CD4-positive, alpha-beta memory T cell (primary cell): Measurements from ENCODE around the gene PARVG. TPM values are rescaled to one million over a fixed set of nuclear protein-coding genes. Genes with fewer than 3 reads are reported as not detected.

ENCODE experiments used
- CTCF ChIA-PET: fragments of 350-600 bp; sonication (Branson Sonifier 250); formaldehyde crosslinking; loops from one replicate; lab custom pipeline; 2021; ENCODE audit warnings: inconsistent platforms; ENCODE audit not compliant: partially characterized antibody; lab: Charles Lee
- POLR2A ChIA-PET: fragments of 350-600 bp; sonication (Branson Sonifier 250); formaldehyde crosslinking; loops from one replicate; lab custom pipeline; 2021; ENCODE audit not compliant: partially characterized antibody; lab: Charles Lee
- DNase-seq, 5 donors: peaks; one replicate each; pipeline versions ENCODE4 v3.0.0 to v3.0.0-alpha.2; 2020 to 2022; ENCODE audit warnings: mixed read lengths in 1 of 5
- H3K27ac ChIP-seq: one replicate; pipeline ENCODE4 v1.7.0; 2013; ENCODE audit warnings: low read depth, low read length
- H3K27me3 ChIP-seq: 2 replicates; pipeline ENCODE4 v1.7.0; 2013; ENCODE audit warnings: mild to moderate bottlenecking, low read length, moderate library complexity; ENCODE audit not compliant: insufficient read depth
- H3K36me3 ChIP-seq: 2 replicates; pipeline ENCODE4 v1.7.0; 2013; ENCODE audit warnings: mild to moderate bottlenecking, low read length, moderate library complexity; ENCODE audit not compliant: insufficient read depth
- H3K4me1 ChIP-seq: 2 replicates; pipeline ENCODE4 v1.7.0; 2013; ENCODE audit warnings: mild to moderate bottlenecking, low read length, moderate library complexity; ENCODE audit not compliant: insufficient read depth
- H3K4me3 ChIP-seq, 2 donors: one replicate each; pipeline ENCODE4 v1.7.0; 2013; ENCODE audit warnings: low read length in 2 of 2, mild to moderate bottlenecking in 1 of 2
- H3K9me3 ChIP-seq, 2 donors: one replicate each; pipeline ENCODE4 v1.7.0; 2013; ENCODE audit warnings: low read length in 2 of 2, control low read depth in 1 of 2; ENCODE audit not compliant: control insufficient read depth in 1 of 2
- H3K27ac Mint-ChIP-seq, 7 donors: one replicate each; pipeline ENCODE4 v1.8.0; 2020 to 2021; ENCODE audit warnings: mixed read lengths in 7 of 7, mild to moderate bottlenecking in 6 of 7, inconsistent platforms in 3 of 7, moderate library complexity in 3 of 7
- H3K27me3 Mint-ChIP-seq, 2 donors: one replicate each; pipeline ENCODE4 v1.8.0; 2020 to 2021; ENCODE audit warnings: mixed read lengths in 2 of 2
- H3K36me3 Mint-ChIP-seq, 2 donors: one replicate each; pipeline ENCODE4 v1.8.0; 2020 to 2021; ENCODE audit warnings: mixed read lengths in 2 of 2, inconsistent platforms in 1 of 2, mild to moderate bottlenecking in 1 of 2
- H3K4me1 Mint-ChIP-seq, 4 donors: one replicate each; pipeline ENCODE4 v1.8.0; 2020 to 2021; ENCODE audit warnings: mixed read lengths in 4 of 4, mild to moderate bottlenecking in 1 of 4
- H3K4me3 Mint-ChIP-seq, 8 donors: one replicate each; pipeline ENCODE4 v1.8.0; 2020 to 2021; ENCODE audit warnings: mixed read lengths in 8 of 8, mild to moderate bottlenecking in 7 of 8, moderate library complexity in 6 of 8, inconsistent platforms in 3 of 8
- H3K9me3 Mint-ChIP-seq, 8 donors: one replicate each; pipeline ENCODE4 v1.8.0; 2020 to 2021; ENCODE audit warnings: mixed read lengths in 8 of 8, mild to moderate bottlenecking in 5 of 8, inconsistent platforms in 3 of 8, moderate library complexity in 1 of 8
- intact Hi-C: fragments of 100-400 bp; cut with micrococcal nuclease; formaldehyde crosslinking; loops from one replicate; pipeline ENCODE4 v1.15.1; 2023
- polyA plus RNA-seq, 2 donors: library from polyadenylated mRNA; unstranded; fragments of 300-500 nt; fragmentation: Illumina TruSeq; gene quantifications; one replicate each; pipeline ENCODE4 v1.2.3, GENCODE V29; 2021
- total RNA-seq, 2 experiments: library from RNA; stranded (reverse); gene quantifications; one replicate each; pipeline ENCODE4 v1.2.3, GENCODE V29; 2021

PARVG gene
- total and polyA plus RNA-seq, 4 experiments from 2014 or later: 39.6 to 194 (median 122) TPM

GRCh38 chr22:44184006-44184405 is 3.3 kb downstream of the PARVG start:
- Mint-ChIP-seq H3K9me3 (no peaks in the 10 kb centered on the region), H3K4me3 (peak overlapping the region in 1 of 8 donors; percentile 59)
- CTCF ChIA-PET: interaction anchor here (1.5 kb wide), 1 partner anchor 11 kb away, joined by 3 read pairs; no protein-coding TSS in a partner anchor

GRCh38 chr22:44185237-44186120 is 4.8 kb downstream of the PARVG start:
- intact Hi-C loops: no loop called here
- Mint-ChIP-seq H3K27me3 (no peaks in the 10 kb centered on the region), H3K36me3 (peaks cover 12 to 35% of the 10 kb centered on the region in 2 donors), H3K9me3 (no peaks in the 10 kb centered on the region), H3K4me1 (peaks cover 18 to 35% (median 26%) of the 10 kb centered on the region in 4 donors), H3K4me3 (peak overlapping the region in 1 of 8 donors; percentile 66), H3K27ac (peak overlapping the region in 5 of 7 donors; percentile 7 to 81 (median 30))
- POLR2A ChIA-PET: no interaction called here
- Histone ChIP-seq H3K9me3 (no peaks in the 10 kb centered on the region), H3K27me3 (no peaks in the 10 kb centered on the region), H3K36me3 (peaks cover 12% of the 10 kb centered on the region), H3K4me3 (no peak overlapping the region), H3K4me1 (peaks cover 23% of the 10 kb centered on the region), H3K27ac (no peak overlapping the region)
- DNase-seq: no peak
- CTCF ChIA-PET: interaction anchor here (1.2 kb wide), 1 partner anchor 192 kb away, joined by 3 read pairs; no protein-coding TSS in a partner anchor

More at GRCh38 chr22:44184006-44184405, 3.3 kb downstream of the PARVG start:
- POLR2A ChIA-PET: no interaction called here
- no peak for DNase-seq
- H3K27me3 Mint-ChIP-seq: no peaks in the 10 kb centered on the region
- H3K4me3 ChIP-seq: no peak overlapping the region
- intact Hi-C loops: loop anchor here (5.0 kb wide), 1 partner anchor 483 kb away; no protein-coding TSS in a partner anchor
- H3K27ac ChIP-seq: no peak overlapping the region
- H3K4me1 Mint-ChIP-seq: peaks cover 18 to 39% (median 27%) of the 10 kb centered on the region in 4 donors
- no peaks in the 10 kb centered on the region for H3K9me3 ChIP-seq
- H3K4me1 ChIP-seq: peaks cover 29% of the 10 kb centered on the region
- peaks cover 12% of the 10 kb centered on the region for H3K36me3 ChIP-seq
- peak overlapping the region in 4 of 7 donors; percentile 53 to 98 (median 62) for H3K27ac Mint-ChIP-seq
- no peaks in the 10 kb centered on the region for H3K27me3 ChIP-seq
- peaks cover 12 to 35% of the 10 kb centered on the region in 2 donors for H3K36me3 Mint-ChIP-seq

GRCh38 chr22:44186121-44186510 is 5.4 kb downstream of the PARVG start:
- Mint-ChIP-seq H3K27me3 (no peaks in the 10 kb centered on the region), H3K9me3 (no peaks in the 10 kb centered on the region), H3K27ac (peak overlapping the region in 1 of 7 donors; percentile 77), H3K4me1 (peaks cover 12 to 29% (median 21%) of the 10 kb centered on the region in 4 donors), H3K4me3 (no peak overlapping the region), H3K36me3 (peaks cover 12 to 31% of the 10 kb centered on the region in 2 donors)
- Histone ChIP-seq H3K9me3 (no peaks in the 10 kb centered on the region), H3K27me3 (no peaks in the 10 kb centered on the region), H3K36me3 (peaks cover 12% of the 10 kb centered on the region), H3K4me1 (peaks cover 23% of the 10 kb centered on the region), H3K27ac (no peak overlapping the region), H3K4me3 (no peak overlapping the region)
- ChIA-PET CTCF (interaction anchor here (1.2 kb wide), 1 partner anchor 193 kb away, joined by 3 read pairs; no protein-coding TSS in a partner anchor), POLR2A (no interaction called here)
- DNase-seq: no peak
- intact Hi-C loops: no loop called here

- Histone ChIP-seq H3K27me3 (no peaks in the 10 kb centered on the region), H3K36me3 (peaks cover 12% of the 10 kb centered on the region), H3K27ac (no peak overlapping the region), H3K9me3 (no peaks in the 10 kb centered on the region), H3K4me1 (peaks cover 28% of the 10 kb centered on the region), H3K4me3 (no peak overlapping the region)
- Mint-ChIP-seq H3K27ac (peak overlapping the region in 1 of 7 donors; percentile 63), H3K27me3 (no peaks in the 10 kb centered on the region), H3K4me1 (peaks cover 14 to 33% (median 23%) of the 10 kb centered on the region in 4 donors), H3K9me3 (no peaks in the 10 kb centered on the region), H3K36me3 (peaks cover 12 to 30% of the 10 kb centered on the region in 2 donors), H3K4me3 (no peak overlapping the region)
- intact Hi-C loops: no loop called here
- ChIA-PET POLR2A (no interaction called here), CTCF (interaction anchor here (1.2 kb wide), 1 partner anchor 193 kb away, joined by 3 read pairs; no protein-coding TSS in a partner anchor)
- DNase-seq: no peak
These were observed 6.0 kb downstream of the PARVG start for GRCh38 chr22:44186737-44187136.

- Histone ChIP-seq H3K4me1 (peaks cover 30% of the 10 kb centered on the region), H3K27me3 (no peaks in the 10 kb centered on the region), H3K4me3 (no peak overlapping the region), H3K9me3 (no peaks in the 10 kb centered on the region), H3K36me3 (peaks cover 12% of the 10 kb centered on the region), H3K27ac (no peak overlapping the region)
- H3K27me3 Mint-ChIP-seq: no peaks in the 10 kb centered on the region
- H3K4me3 Mint-ChIP-seq: no peak overlapping the region
- intact Hi-C loops: no loop called here
- no peak for DNase-seq
- H3K36me3 Mint-ChIP-seq: peaks cover 12 to 24% of the 10 kb centered on the region in 2 donors
- POLR2A ChIA-PET: no interaction called here
- CTCF ChIA-PET: no interaction called here
- H3K4me1 Mint-ChIP-seq: peaks cover 11 to 32% (median 22%) of the 10 kb centered on the region in 4 donors
- H3K9me3 Mint-ChIP-seq: no peaks in the 10 kb centered on the region
- H3K27ac Mint-ChIP-seq: no peak overlapping the region
These were observed 7.0 kb downstream of the PARVG start for GRCh38 chr22:44187652-44188230.

GRCh38 chr22:44188316-44188715 is 7.6 kb downstream of the PARVG start:
- H3K27me3 ChIP-seq: no peaks in the 10 kb centered on the region
- CTCF ChIA-PET: no interaction called here
- POLR2A ChIA-PET: no interaction called here
- no peak overlapping the region for H3K27ac ChIP-seq
- no peak for DNase-seq
- Mint-ChIP-seq H3K9me3 (peaks cover 0 to 1% (median 0%) of the 10 kb centered on the region in 8 donors), H3K27me3 (no peaks in the 10 kb centered on the region), H3K27ac (peak overlapping the region in 1 of 7 donors; percentile 42), H3K36me3 (peaks cover 18 to 25% of the 10 kb centered on the region in 2 donors), H3K4me1 (peaks cover 15 to 32% (median 23%) of the 10 kb centered on the region in 4 donors), H3K4me3 (no peak overlapping the region)
- intact Hi-C loops: no loop called here
- H3K4me1 ChIP-seq: peaks cover 30% of the 10 kb centered on the region
- H3K9me3 ChIP-seq: no peaks in the 10 kb centered on the region
- H3K36me3 ChIP-seq: peaks cover 10% of the 10 kb centered on the region
- H3K4me3 ChIP-seq: no peak overlapping the region
